ENCODE measurements around the gene MAGEB6.
"Not testable (repeated sequence)": the region's sequence is repeated elsewhere in the genome, so short reads cannot be mapped to it uniquely, and the experiment has no call there.

MAGEB6 gene

GRCh38 chrX:26192204-26192603, at the start of gene MAGEB6:
Gene MAGEB6, plus strand, starts transcription at chrX:26192440. Its CDS starts 1,407 bp downstream, at chrX:26193847.
- DNase-seq (ENCODE audit: low read depth, low spot score), result no peak

GRCh38 chrX:26146024-26146423, 46.2 kb upstream of the MAGEB6 start:
- no peak for DNase-seq (ENCODE audit: low read depth, low spot score)

GRCh38 chrX:26160301-26160700, 31.9 kb upstream of the MAGEB6 start, which contains the start of gene MAGEB6B:
Gene MAGEB6B, plus strand, starts transcription at chrX:26160601. Its CDS starts 0 bp downstream, at chrX:26160601.
- DNase-seq (ENCODE audit: low read depth, low spot score), result no peak

- no peak for DNase-seq (ENCODE audit: low read depth, low spot score)
Observed at GRCh38 chrX:26203561-26203960, 11.3 kb downstream of the MAGEB6 start.

- DNase-seq (ENCODE audit: low read depth, low spot score), result not testable (repeated sequence)
Observed at GRCh38 chrX:26204717-26205116, 12.5 kb downstream of the MAGEB6 start.

- DNase-seq (ENCODE audit: low read depth, low spot score), result no peak
Observed at GRCh38 chrX:26208012-26208411, 15.8 kb downstream of the MAGEB6 start.

- DNase-seq (ENCODE audit: low read depth, low spot score), result no peak
Observed at GRCh38 chrX:26215869-26216268, 23.6 kb downstream of the MAGEB6 start, which contains the start of gene MAGEB5. Gene MAGEB5, plus strand, starts transcription at chrX:26216169. Its CDS starts 1,133 bp downstream, at chrX:26217302.

GRCh38 chrX:26219351-26219750, 27.1 kb downstream of the MAGEB6 start:
- no peak for DNase-seq (ENCODE audit: low read depth, low spot score)

- DNase-seq (ENCODE audit: low read depth, low spot score), result no peak
Observed at GRCh38 chrX:26234177-26234576, 41.9 kb downstream of the MAGEB6 start.

All from smooth muscle cell of the brain vasculature (primary cell).